ENCODE results near the gene METTL9.

GRCh38 chr16:21646091-21646490 is 46.7 kb downstream of the METTL9 start:
- TF ChIP-seq TAF1 (IDR thresholded peaks at IDR 0.05; ENCODE audit: borderline replicate concordance, insufficient read depth, low read length): no peak
- no peak for TF ChIP-seq POLR2AphosphoS5 (IDR thresholded peaks at IDR 0.05; ENCODE audit: low read depth, low read length)
- no peak for TF ChIP-seq REST (IDR thresholded peaks at IDR 0.05; ENCODE audit: insufficient read depth in 1 of 2, low read depth in 2 of 2, low read length in 2 of 2)
- no peak for TF ChIP-seq FOXP2 (optimal IDR thresholded peaks at IDR 0.05; ENCODE audit: borderline replicate concordance, extremely low read depth, extremely low read length, insufficient read depth)
- no peak for TF ChIP-seq SIN3A (IDR thresholded peaks at IDR 0.05; ENCODE audit: borderline replicate concordance, insufficient read depth, low read length)

Measured in PFSK-1 (cell line).